CD4-positive, CD25-positive, alpha-beta regulatory T cell (primary cell): Measurements from ENCODE around the gene HAPSTR1. TPM values are rescaled to one million over a fixed set of nuclear protein-coding genes. Genes with fewer than 3 reads are reported as not detected.

ENCODE experiments used
- ATAC-seq, 2 donors: fragments of 150-1000 bp; cut with Tn5 transposase; one replicate each; pipeline ENCODE4 v1.10.0; 2021; ENCODE audit warnings: low read depth in 2 of 2, moderate number of reproducible peaks in 2 of 2, moderate library complexity in 1 of 2
- DNase-seq, 3 donors: peaks; one replicate each; pipeline versions ENCODE4 v3.0.0 to v3.0.0-alpha.2; 2012 to 2022; ENCODE audit warnings: mixed read lengths in 1 of 3
- H3K27ac ChIP-seq: one replicate; pipeline ENCODE4 v1.7.0; 2013; ENCODE audit warnings: mild to moderate bottlenecking, low read length; ENCODE audit not compliant: insufficient read depth, poor library complexity, severe bottlenecking
- H3K27me3 ChIP-seq: one replicate; pipeline ENCODE4 v1.7.0; 2013; ENCODE audit warnings: low read length; ENCODE audit not compliant: control insufficient read depth, insufficient read depth
- H3K36me3 ChIP-seq: one replicate; pipeline ENCODE4 v1.7.0; 2013; ENCODE audit warnings: mild to moderate bottlenecking, low read length, moderate library complexity; ENCODE audit not compliant: control insufficient read depth, insufficient read depth
- H3K4me1 ChIP-seq: 2 replicates; pipeline ENCODE4 v1.7.0; 2013; ENCODE audit warnings: mild to moderate bottlenecking, low read length; ENCODE audit not compliant: insufficient read depth, control insufficient read depth, poor library complexity, severe bottlenecking
- H3K4me3 ChIP-seq: one replicate; pipeline ENCODE4 v1.7.0; 2013; ENCODE audit warnings: low read depth, mild to moderate bottlenecking, low read length, moderate library complexity
- H3K9me3 ChIP-seq, 2 experiments: 1 replicate in 1 of 2; 2 replicates in 1 of 2; pipeline ENCODE4 v1.7.0; 2013; ENCODE audit warnings: low read length in 2 of 2, mild to moderate bottlenecking in 1 of 2, moderate library complexity in 1 of 2; ENCODE audit not compliant: control insufficient read depth in 2 of 2
- H3K27ac Mint-ChIP-seq, 3 donors: one replicate each; pipeline ENCODE4 v1.8.0; 2020 to 2022; ENCODE audit warnings: mild to moderate bottlenecking in 3 of 3, mixed read lengths in 3 of 3, moderate library complexity in 2 of 3
- H3K27me3 Mint-ChIP-seq: one replicate; pipeline ENCODE4 v1.8.0; 2022; ENCODE audit warnings: mild to moderate bottlenecking, mixed read lengths
- H3K36me3 Mint-ChIP-seq: one replicate; pipeline ENCODE4 v1.8.0; 2020; ENCODE audit warnings: mixed read lengths
- H3K4me1 Mint-ChIP-seq, 4 donors: one replicate each; pipeline ENCODE4 v1.8.0; 2020 to 2022; ENCODE audit warnings: mixed read lengths in 4 of 4, mild to moderate bottlenecking in 1 of 4
- H3K4me3 Mint-ChIP-seq, 4 donors: one replicate each; pipeline ENCODE4 v1.8.0; 2020 to 2022; ENCODE audit warnings: mild to moderate bottlenecking in 4 of 4, mixed read lengths in 4 of 4, moderate library complexity in 3 of 4
- H3K9me3 Mint-ChIP-seq, 7 donors: one replicate each; pipeline ENCODE4 v1.8.0; 2020 to 2022; ENCODE audit warnings: mixed read lengths in 7 of 7, mild to moderate bottlenecking in 3 of 7, moderate library complexity in 2 of 7
- polyA plus RNA-seq, 4 donors: library from polyadenylated mRNA; unstranded; fragments of 300-500 nt; fragmentation: Illumina TruSeq; gene quantifications; one replicate each; pipeline ENCODE4 v1.2.3, GENCODE V29; 2021
- total RNA-seq: library from RNA; stranded (reverse); gene quantifications from one replicate; pipeline ENCODE4 v1.2.3, GENCODE V29; 2022

HAPSTR1 gene
- total and polyA plus RNA-seq, 5 donors from 2014 or later: 11.7 to 125 (median 14.1) TPM

DNA sequence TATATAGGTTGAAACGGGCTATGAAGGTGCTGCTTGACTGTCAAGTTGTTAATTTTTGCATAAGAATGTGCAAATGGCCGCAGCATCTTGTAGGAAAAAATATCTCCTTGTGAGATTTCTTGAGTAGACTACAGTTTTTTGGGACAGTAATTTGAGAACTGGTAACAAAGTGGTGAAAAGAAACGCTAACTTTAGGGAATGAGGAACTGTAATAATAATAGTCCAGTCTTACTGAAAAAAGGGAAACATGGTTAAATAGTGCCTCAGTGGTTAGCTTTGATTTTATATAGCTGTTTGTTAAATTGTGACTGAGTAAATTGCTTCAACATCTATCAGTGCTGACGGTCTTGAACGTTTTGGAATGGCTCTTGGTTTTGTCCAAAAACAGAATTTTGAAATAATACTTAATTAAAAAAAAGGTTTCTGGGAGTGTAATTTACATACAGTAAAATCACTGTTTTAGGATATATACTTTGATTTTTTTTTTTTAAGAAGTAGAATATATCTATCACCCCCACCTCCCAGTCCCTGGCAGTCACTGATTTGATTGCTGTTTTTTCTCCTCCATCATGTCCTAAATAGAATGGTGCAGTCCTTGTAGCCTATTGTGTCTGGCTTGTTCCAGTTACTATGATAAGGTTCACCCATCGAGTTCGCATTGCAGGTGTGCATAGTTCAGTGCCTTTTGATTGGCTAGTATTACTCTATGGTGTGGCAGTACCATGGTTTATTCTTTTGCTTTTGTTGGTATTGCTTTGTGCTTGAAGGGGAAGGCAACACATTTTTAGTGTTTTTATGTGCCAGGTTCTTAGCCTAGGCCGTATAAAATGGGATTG lies 2.8 kb downstream of the HAPSTR1 start:
- ATAC-seq: no peak
- Mint-ChIP-seq H3K9me3 (peaks cover 0 to 1% (median 0%) of the 10 kb centered on the region in 7 donors), H3K27ac (peak overlapping the region; percentile 3 to 97 (median 29)), H3K27me3 (peaks cover 7% of the 10 kb centered on the region), H3K4me3 (peak overlapping the region; percentile 96 to 100 (median 99)), H3K36me3 (peaks cover 33% of the 10 kb centered on the region), H3K4me1 (peaks cover 35 to 64% (median 53%) of the 10 kb centered on the region in 4 donors)
- Histone ChIP-seq H3K27ac (no peak overlapping the region), H3K4me3 (peak overlapping the region; percentile 94), H3K9me3 (no peaks in the 10 kb centered on the region), H3K27me3 (no peaks in the 10 kb centered on the region), H3K36me3 (peaks cover 25% of the 10 kb centered on the region), H3K4me1 (peaks cover 70% of the 10 kb centered on the region)
- peak in 1 of 3 donors; percentile 34 for DNase-seq

DNA sequence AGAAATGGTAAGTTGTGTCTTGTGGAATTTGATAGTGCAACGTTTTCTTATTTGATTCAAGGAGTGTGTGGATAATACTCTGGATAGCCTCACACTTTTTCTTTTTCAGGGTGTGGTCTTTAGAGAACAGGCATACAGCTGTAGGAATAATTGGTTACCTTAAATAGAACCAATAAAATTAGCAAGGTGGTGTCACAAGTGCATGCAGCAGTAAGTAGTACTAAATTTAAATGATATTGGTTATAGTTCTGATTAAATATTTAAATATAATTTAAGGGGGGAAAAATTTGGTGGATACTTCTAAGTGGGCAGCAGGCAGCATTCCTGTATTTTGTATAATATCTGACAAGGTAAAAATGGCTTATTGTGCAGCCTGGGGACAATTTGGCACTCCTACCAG lies 3.7 kb downstream of the HAPSTR1 start:
- H3K27ac ChIP-seq: no peak overlapping the region
- Mint-ChIP-seq H3K27ac (peak overlapping the region in 1 of 3 donors; percentile 9), H3K9me3 (peaks cover 0 to 1% (median 0%) of the 10 kb centered on the region in 7 donors), H3K36me3 (peaks cover 42% of the 10 kb centered on the region), H3K4me1 (peaks cover 39 to 68% (median 57%) of the 10 kb centered on the region in 4 donors), H3K4me3 (peak overlapping the region; percentile 96 to 100 (median 99)), H3K27me3 (peaks cover 7% of the 10 kb centered on the region)
- peaks cover 78% of the 10 kb centered on the region for H3K4me1 ChIP-seq
- no peaks in the 10 kb centered on the region for H3K9me3 ChIP-seq
- no peak for DNase-seq
- no peak for ATAC-seq
- peaks cover 34% of the 10 kb centered on the region for H3K36me3 ChIP-seq
- peak overlapping the region; percentile 94 for H3K4me3 ChIP-seq
- no peaks in the 10 kb centered on the region for H3K27me3 ChIP-seq

DNA sequence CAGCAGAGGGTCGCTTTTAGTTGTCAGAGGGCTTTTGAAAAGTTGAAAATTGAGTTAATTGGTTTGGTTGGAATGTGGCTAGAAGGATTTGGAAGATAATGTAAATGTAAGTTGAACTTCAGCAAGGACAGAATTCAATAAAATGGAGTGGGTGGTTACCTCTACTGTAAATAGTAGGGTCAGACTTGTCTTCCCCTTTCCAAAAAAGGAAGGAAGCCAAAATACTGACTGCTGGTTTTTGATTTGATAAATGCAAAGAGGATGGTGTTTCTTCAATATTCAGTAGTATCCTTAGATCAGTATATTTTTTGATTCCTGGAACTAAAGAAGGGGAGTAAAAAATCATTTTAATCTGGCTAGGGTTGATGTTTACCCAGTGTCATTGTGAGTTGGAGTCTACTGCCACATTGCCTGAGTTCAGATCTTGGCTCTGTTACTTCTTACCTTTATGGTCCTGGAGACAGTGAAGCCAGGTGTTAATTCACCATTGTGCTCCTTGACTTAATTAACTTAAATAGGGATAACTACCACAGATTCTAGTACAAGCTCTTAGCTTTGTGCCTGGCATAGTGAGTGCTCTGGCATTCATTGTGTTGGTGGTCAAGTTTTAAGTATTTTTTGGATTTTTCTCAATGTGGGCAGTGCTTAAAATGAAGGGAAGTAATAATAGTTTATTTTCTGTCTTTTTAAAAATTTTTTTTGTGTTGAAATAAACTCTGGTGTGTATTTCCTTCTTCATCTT lies 4.4 kb downstream of the HAPSTR1 start:
- DNase-seq: no peak
- Histone ChIP-seq H3K4me1 (peaks cover 79% of the 10 kb centered on the region), H3K27ac (no peak overlapping the region), H3K27me3 (no peaks in the 10 kb centered on the region), H3K9me3 (no peaks in the 10 kb centered on the region), H3K4me3 (peak overlapping the region; percentile 94), H3K36me3 (peaks cover 41% of the 10 kb centered on the region)
- Mint-ChIP-seq H3K27ac (peak overlapping the region in 2 of 3 donors; percentile 68 to 71), H3K4me1 (peaks cover 42 to 75% (median 63%) of the 10 kb centered on the region in 4 donors), H3K9me3 (no peaks in the 10 kb centered on the region), H3K36me3 (peaks cover 47% of the 10 kb centered on the region), H3K4me3 (peak overlapping the region; percentile 76 to 96 (median 84)), H3K27me3 (peaks cover 7% of the 10 kb centered on the region)
- no peak for ATAC-seq

DNA sequence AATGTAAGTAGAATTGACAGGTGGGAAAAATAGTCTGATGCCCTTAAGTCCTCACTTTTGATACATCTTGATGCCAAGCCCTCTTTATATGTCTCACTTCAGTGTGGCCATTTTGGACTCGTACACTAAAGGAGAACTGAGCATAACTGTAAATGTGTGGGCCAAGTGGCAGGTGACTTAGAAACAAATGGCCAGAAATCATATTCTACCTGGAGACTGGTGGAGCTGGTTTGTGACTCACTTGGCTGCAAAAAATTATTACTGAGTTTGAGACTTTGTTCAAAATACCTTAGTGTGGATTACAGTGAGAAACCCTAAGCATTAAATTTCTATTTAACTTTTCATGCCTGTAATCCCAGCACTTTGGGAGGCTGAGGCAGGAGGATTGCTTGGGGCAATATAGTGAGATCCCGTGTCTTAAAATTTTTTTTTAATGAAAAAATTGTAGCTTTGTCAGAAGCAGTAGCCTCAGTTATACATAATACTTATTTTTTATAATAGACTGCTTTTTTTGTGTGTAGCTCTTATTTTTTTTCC lies 5.0 kb downstream of the HAPSTR1 start:
- Histone ChIP-seq H3K4me1 (peaks cover 85% of the 10 kb centered on the region), H3K9me3 (no peaks in the 10 kb centered on the region), H3K36me3 (peaks cover 47% of the 10 kb centered on the region), H3K27ac (no peak overlapping the region), H3K4me3 (peak overlapping the region; percentile 94), H3K27me3 (no peaks in the 10 kb centered on the region)
- no peaks in the 10 kb centered on the region for H3K9me3 Mint-ChIP-seq
- H3K36me3 Mint-ChIP-seq: peaks cover 51% of the 10 kb centered on the region
- peak overlapping the region; percentile 76 to 96 (median 84) for H3K4me3 Mint-ChIP-seq
- H3K4me1 Mint-ChIP-seq: peaks cover 49 to 80% (median 68%) of the 10 kb centered on the region in 4 donors
- ATAC-seq: no peak
- no peak for DNase-seq
- H3K27ac Mint-ChIP-seq: peak overlapping the region in 1 of 3 donors; percentile 71
- H3K27me3 Mint-ChIP-seq: peaks cover under 1% of the 10 kb centered on the region

DNA sequence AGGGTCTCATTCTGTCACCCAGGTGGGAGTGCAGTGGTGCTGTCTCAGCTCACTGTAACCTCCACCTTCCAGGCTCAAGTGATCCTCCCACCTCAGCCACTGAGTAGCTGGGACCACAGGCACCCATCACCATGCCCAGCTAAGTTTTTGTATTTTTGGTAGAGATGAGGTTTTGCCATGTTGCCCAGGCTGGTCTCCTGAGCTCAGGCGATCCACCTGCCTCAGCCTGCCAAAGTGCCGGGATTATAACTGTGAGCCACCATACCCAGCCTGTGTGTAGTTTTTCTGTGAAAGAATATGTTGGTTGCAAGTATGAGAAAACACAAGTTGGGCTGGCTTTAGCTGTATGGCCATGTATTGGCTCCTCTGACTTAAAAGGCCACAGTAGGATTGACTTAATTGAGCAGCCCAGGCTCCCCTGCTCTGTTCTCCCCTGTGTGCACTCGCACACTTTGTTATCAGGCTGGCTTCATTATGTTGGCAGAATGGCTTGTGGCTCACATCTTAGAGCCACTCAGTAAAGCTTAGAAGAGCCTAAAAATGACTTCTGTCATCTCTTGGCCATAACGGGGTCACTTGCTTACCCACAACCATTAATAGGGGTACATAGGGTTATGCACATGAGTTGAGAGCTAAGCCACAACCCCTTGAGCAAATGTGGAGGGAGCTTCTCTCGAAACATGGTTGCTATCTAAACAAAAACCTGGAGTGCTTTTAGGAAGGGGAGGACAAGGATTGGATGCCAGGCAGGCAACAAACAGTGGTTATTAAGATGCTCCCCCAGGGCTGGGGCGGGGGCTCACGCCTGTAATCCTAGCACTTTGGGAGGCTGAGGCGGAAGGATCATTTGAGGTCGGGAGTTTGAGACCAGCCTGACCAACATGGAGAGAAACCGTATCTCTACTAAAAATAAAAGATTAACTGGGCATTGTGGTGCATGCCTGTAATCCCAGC lies 6.1 kb downstream of the HAPSTR1 start:
- Mint-ChIP-seq H3K4me3 (peak overlapping the region; percentile 63 to 91 (median 82)), H3K4me1 (peaks cover 57 to 90% (median 76%) of the 10 kb centered on the region in 4 donors), H3K36me3 (peaks cover 61% of the 10 kb centered on the region), H3K9me3 (no peaks in the 10 kb centered on the region), H3K27me3 (no peaks in the 10 kb centered on the region), H3K27ac (peak overlapping the region in 2 of 3 donors; percentile 55 to 77)
- H3K36me3 ChIP-seq: peaks cover 53% of the 10 kb centered on the region
- peaks cover 93% of the 10 kb centered on the region for H3K4me1 ChIP-seq
- DNase-seq: no peak
- no peak for ATAC-seq
- peak overlapping the region; percentile 76 for H3K4me3 ChIP-seq
- H3K9me3 ChIP-seq: no peaks in the 10 kb centered on the region
- peak overlapping the region; percentile 10 for H3K27ac ChIP-seq
- no peaks in the 10 kb centered on the region for H3K27me3 ChIP-seq

DNA sequence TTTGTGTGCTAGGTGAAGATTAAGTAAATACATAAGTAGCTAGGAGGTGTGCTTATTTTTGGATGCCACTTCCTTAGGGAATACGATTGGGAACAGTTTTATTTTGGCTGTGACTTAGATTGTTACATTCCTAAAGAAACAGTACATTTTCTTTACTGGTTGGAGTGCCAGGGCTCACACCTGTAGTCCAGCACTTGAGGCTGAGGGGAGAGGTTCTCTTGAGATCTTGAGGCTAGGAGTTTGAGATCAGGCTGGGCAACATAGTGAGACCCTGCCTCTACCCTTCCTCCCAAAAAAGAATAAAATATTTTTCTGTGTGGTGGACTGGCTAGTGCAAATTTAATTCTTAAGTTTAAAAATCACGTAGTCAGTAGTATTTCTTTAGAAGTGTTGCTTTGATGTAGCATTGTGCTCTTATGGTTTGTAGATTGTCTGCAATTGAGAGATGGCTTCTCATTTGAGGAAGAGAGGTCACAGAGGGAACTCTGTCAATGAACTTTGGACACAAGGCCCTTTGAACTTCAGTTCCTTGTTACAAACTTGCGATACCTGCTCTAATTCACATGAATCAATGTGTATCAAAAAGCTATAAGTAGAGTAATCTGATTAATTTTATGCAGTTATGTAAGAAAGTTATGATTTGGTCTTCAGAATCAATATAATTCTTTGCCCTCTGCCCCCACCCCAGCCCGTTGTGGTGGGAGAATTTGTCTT lies 7.1 kb downstream of the HAPSTR1 start:
- Mint-ChIP-seq H3K9me3 (no peaks in the 10 kb centered on the region), H3K27me3 (no peaks in the 10 kb centered on the region), H3K4me3 (peak overlapping the region; percentile 63 to 91 (median 82)), H3K4me1 (peaks cover 58 to 91% (median 81%) of the 10 kb centered on the region in 4 donors), H3K27ac (peak overlapping the region; percentile 55 to 90 (median 88)), H3K36me3 (peaks cover 60% of the 10 kb centered on the region)
- peaks cover 95% of the 10 kb centered on the region for H3K4me1 ChIP-seq
- peaks cover 63% of the 10 kb centered on the region for H3K36me3 ChIP-seq
- H3K27me3 ChIP-seq: no peaks in the 10 kb centered on the region
- ATAC-seq: no peak
- H3K27ac ChIP-seq: peak overlapping the region; percentile 26
- peak overlapping the region; percentile 76 for H3K4me3 ChIP-seq
- no peak for DNase-seq
- H3K9me3 ChIP-seq: no peaks in the 10 kb centered on the region
